EH (cell line): ENCODE measurements around the gene NPHP1.
"Not testable (repeated sequence)": the region's sequence is repeated elsewhere in the genome, so short reads cannot be mapped to it uniquely, and the experiment has no call there.

ENCODE experiments used
- DNase-seq: peaks from one replicate; pipeline ENCODE4 v3.0.0-alpha.2; 2015; ENCODE audit warnings: low read depth

Gene NPHP1

GRCh38 chr2:110126906-110127305, 77.9 kb downstream of the NPHP1 start:
- DNase-seq, result no peak

DNA sequence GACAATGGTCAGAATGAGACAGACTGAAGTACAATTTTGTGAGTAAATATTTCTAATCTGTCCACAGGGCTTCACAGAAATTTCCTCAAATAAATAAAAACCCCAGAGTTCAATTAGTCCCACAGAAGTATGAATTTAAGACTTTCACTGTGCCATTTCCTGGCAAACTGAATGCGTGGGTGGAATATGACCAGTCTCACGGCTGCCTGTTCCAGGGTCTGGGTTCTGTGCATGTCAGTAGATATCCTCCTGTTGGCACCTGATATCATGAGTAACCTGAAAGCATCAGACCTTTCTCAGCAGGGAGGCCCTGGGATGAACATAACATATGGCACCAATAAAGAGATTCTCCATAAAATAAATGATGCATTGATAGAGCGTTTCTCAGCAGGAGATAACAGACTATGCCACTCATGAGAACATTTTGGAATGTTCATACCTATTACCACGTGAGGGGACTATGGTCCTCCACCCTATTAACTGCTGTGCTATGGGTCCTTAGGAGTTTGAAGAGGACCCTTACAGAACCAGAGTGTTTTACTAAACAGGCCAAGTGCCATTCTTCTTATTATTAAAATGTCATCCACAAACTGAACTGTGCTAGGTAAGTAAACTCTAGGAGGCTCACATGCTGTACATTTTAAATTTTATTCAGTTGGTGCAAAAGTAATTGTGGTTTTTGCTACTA, 78.6 kb downstream of the NPHP1 start:
- peak; percentile 28 for DNase-seq

DNA sequence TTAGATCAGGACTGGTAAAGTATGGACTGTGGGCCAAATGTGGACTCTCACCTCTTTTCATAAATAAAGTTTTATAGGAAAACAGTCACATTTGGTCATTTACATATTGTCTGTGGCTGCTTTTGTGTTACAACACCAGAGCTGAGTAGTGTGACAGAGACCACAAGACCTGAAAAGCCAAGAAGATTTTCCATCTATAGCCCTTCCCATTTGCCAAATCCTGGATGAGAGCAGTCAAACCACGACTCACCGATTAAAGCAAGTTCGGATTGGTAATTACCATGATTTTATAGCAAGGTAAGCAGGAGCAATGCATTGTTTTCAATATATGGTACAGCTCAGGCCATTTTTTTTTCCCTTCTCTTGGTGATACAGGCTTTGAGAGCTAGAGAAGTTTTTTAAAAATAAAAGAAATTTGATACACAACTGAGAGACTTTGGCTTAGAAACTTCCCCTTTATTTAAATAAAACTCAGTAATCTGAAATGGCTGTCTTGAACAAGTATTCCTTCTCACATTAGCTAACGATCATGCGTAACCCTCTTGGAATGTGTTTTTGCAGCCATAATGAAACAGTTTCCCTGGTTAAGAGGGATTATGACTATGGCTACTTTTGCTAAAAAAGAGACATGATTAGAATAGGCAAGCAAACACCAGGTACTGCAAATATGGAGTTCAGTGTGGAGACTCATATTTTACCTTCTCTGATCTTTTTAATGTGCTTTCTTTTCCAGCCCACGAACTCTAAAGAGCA, 79.7 kb downstream of the NPHP1 start:
- peak; percentile 74 for DNase-seq

DNA sequence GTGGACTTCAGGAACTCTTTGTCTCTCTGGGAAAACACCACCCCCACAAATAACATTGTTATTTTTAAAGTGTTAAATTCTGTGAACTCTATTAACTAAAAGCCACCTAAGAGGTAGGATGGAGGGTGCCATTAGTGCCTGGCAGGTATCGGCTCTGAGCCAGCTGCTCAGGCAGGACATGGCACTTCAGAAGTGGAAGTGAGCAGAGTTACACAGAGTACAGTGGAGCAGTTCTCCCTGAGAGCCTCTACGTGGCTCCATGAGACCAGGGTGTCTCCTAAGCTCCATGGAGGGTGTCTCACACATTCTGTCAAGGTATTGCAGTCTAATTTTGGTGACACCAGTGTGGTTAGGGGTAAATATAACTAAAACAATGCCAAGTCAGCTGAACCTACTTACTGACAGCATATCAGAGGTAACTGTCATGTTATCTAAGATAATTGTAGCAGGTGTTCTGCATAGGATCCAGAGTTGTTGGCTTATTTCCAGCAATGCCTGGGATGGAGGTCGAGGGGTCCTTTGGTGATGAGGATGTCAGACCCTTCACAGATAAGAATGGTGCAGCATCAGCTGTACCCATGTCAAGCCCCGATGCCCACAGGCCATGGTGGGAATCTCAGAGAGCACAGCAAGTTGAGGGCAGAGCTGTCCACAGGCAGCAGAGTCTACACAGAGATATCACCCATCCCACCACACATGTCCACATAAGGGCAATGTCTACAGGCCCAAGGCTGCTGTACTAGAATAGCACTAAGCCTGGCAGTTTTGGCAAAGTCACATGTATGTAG, 80.6 kb downstream of the NPHP1 start:
- no peak for DNase-seq

GRCh38 chr2:110121592-110121991, 83.2 kb downstream of the NPHP1 start:
- no peak for DNase-seq

GRCh38 chr2:110121052-110121334, 83.8 kb downstream of the NPHP1 start:
- peak; percentile 32 for DNase-seq

GRCh38 chr2:110120171-110121051, 84.4 kb downstream of the NPHP1 start:
- peak; percentile 44 for DNase-seq

DNA sequence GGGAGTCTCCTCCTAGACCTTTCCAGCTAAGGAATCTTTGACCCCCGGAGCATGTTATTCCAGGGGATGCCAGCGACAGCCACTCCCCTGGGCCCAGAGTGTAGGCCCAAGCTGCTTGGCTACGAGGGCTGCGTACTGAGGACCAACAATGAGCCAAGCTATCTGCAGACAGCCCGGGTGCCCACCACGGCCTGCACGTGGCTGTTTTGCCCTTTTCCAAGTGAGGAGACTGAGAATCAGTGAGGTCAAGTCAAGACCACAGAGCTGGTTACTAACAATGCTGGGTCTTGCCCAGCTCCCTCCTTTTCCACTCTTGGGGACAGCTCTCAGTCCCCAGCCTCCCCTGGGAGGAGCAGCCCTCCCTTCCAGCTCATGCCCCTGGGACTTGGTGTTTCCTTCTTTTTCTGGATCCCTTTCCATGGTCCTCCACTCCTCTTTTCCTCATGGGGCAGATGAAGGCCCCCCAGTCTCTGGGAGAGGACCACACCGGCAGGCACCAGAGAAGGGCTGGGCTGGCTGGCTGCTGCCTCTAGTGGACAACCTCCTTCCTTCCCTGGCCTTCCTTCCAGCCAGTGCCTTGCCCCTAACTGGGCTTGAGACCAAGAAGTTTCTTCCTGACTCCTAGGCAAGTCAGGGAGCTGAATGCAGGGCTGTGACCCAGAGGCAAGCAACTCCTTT, 88.6 kb downstream of the NPHP1 start:
- peak; percentile 80 for DNase-seq

- peak; percentile 44 for DNase-seq
Measured at GRCh38 chr2:110115291-110116032, 89.4 kb downstream of the NPHP1 start, which contains the start of gene MALL. TSS of gene MALL (minus strand) at chr2:110115822. CDS start at chr2:110115792, 30 bp downstream.

- DNase-seq, result no peak
Measured at GRCh38 chr2:110114831-110115255, 90.0 kb downstream of the NPHP1 start.

DNA sequence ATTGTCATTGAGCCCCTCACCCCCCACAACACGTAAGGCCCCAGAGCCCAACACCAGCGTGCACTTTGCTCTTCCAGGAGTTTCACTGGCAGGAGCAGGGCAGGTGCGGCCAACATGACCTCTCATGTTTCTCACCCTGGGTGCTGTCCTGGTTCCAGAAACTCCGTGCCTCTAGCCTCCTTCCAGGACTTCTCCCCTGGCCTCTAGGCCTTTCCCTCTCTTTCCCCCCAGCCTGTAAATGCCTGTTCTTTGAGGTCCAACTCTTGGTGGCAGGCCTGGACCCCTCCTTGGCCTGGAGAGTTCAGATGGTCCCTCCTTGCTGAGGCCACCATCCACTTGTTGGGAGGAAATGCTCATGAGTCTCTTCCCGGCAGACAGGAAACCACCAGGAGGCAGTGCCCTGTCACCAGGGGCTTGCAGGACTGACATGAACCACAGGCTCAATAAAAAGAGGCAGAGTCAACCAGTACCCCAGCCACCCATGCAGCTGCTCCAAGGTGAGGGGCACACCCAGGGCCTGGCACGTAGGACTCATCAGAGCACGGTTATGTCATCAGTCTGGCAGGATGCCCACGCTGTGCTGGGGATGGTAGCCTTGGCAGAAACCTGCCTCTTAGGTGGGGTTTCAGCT, 90.7 kb downstream of the NPHP1 start:
- DNase-seq, result peak; percentile 52

DNA sequence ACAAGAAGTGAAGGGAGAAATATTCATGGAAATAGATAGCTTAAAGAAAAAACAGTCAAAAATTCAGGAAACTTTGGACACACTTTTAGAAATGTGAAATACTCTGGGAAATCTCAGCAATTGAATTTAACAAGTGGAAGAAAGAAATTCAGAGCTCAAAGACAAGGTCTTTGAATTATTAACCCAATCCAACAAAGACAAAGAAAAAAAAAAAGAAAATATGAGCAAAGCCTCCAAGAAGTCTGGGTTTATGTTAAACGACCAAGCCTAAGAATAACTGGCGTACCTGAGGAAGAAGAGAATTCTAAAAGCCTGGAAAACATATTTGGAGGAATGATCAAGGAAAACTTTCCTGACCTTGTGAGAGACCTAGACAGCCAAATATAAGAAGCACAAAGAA, 96.5 kb downstream of the NPHP1 start:
- not testable (repeated sequence) for DNase-seq

GRCh38 chr2:110107092-110108079, 97.4 kb downstream of the NPHP1 start:
- DNase-seq, result no peak

DNA sequence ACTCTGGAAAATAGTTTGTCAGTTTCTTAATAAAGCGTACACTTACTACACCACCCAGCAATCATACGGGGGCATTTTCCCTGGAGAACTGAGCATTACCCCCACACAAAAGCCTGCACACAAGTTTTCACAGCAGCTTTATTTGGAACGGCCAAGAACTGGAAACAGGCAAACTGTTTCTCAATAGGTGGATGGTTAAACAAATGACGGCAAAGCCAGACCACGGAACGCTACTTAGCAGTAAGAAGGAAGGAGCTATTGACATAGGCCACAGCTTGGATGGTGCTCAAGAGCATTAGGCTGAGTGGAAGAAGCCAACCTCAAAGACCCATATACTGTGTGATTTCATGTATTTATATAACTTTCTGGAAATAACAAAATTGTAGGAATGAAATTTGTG, 98.2 kb downstream of the NPHP1 start:
- DNase-seq, result peak; percentile 35

DNA sequence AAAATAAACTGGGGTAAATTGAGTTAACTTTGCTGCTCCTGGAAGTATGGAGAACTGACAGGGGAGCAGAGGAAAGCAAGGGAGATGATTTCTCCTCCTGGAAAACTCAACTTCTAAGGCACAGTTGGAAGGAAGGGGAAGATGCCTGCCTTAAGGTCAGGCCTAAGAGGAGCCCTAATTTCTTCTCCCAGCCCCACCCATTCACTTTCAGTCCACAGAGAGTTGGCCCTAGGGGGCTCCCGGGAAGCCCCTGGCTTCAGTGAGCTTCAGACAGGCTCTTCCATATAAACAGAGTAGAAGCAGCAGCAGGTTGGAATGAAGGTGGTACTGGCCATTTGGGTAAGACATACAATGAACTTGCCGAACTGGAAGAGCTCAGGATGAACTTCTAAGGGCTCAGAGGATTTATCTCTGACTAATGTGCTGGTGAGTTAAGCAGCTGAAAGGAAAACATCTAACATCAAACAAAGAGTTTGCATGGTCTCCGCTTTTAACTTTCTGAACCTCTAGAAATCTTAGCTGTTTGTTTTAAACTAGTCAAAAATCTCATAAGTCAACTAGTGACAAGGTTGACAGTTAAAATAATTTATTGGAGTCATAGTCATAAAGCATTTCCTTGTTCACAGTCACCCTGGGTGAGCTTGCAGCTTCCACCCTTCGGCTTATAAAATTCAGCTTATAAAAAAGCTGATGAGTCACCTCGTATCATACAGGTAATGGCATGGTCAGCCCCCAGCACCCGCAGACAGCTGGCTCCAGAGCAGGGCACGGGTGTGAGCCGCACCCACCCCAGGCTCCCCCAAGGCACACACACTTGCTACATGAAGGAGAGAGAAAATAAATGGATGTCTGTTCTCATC, 99.0 kb downstream of the NPHP1 start:
- peak; percentile 78 for DNase-seq

DNA sequence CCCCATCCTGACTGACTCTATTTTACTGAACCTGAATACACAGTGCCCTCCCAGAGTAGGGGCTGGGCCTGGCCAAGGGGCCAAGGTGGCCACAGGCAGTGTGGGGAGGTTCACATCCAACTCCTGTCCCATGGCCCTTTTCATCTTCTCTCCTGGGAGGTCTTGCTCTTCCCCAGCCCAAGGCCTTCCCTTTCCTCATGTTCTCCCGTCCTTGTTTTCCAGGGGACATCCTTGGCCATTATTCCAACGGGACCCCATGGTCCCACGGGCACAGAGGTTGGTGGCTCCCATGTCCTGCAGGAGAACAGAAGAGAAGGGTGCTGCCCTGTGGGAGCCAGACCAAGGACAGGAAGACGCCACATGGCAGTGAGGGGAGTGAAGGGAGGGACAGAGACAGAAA, 99.6 kb downstream of the NPHP1 start:
- no peak for DNase-seq

GRCh38 chr2:110104025-110104771, 100.6 kb downstream of the NPHP1 start:
- DNase-seq, result no peak
